Retina (tissue), 1 donor: ENCODE data around the gene PCIF1.
"Not testable (repeated sequence)": the region's sequence is repeated elsewhere in the genome, so short reads cannot be mapped to it uniquely, and the experiment has no call there.

Source experiments
- DNase-seq: peaks from one replicate; pipeline ENCODE4 v3.0.0-alpha.2; 2016

Gene PCIF1

GRCh38 chr20:45968801-45969711 lies 34.6 kb downstream of the PCIF1 start:
- DNase-seq: no peak

DNA sequence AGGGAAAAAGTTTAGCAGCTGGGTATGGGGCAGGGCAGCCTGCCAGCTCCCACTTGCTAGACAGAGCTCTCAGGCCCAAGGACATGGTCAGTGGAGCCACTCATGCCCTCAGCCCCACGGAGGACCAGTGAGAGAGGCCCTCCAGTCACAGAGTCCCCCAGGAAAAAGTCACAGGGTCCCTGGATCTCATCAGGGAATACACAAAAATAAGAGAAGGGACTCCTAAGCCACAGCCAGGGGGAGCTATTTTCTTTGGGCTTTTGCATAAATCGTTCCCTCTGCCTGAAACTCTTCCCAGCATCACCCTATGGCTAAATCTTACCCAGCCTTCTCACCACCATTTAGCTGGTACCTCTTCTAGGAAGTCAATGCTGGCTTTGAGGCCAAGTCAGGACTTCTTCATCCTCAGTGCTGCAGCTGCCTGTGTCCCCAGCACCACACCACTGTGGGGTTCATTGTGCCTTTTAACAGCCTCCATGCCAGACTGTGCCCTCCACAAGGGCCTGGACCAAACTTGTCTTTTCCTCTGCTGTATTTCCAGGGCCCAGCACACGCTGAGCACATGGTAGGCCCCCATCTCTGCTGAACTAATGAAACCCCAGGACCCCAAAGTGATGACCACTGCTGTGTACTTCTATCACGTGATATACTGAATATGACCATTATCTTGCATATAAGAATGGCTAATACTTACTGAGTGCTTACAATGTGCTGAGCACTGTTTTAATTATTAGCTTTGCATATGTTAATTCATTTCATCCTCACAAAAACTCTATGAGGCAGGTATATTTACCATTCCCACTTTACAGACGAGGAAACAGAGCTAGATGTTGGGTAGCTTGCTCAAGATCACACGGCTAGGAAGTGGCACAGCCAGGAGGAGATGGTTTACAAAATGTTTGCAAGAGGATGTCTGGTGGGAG lies 35.5 kb downstream of the PCIF1 start:
- DNase-seq: no peak

- DNase-seq: no peak
Observed at GRCh38 chr20:45970646-45971424, 36.4 kb downstream of the PCIF1 start.

GRCh38 chr20:45971425-45971674 lies 36.9 kb downstream of the PCIF1 start:
- no peak for DNase-seq

- DNase-seq: peak; percentile 100
Observed at GRCh38 chr20:45971675-45972499, 37.4 kb downstream of the PCIF1 start, which contains the start of gene ZNF335. Gene ZNF335 (minus strand): TSS chr20:45972203. CDS start chr20:45971410, 793 bp downstream.

GRCh38 chr20:45972500-45973183 lies 38.2 kb downstream of the PCIF1 start:
- DNase-seq: no peak

GRCh38 chr20:45974896-45975565 lies 40.5 kb downstream of the PCIF1 start:
- DNase-seq: no peak

DNA sequence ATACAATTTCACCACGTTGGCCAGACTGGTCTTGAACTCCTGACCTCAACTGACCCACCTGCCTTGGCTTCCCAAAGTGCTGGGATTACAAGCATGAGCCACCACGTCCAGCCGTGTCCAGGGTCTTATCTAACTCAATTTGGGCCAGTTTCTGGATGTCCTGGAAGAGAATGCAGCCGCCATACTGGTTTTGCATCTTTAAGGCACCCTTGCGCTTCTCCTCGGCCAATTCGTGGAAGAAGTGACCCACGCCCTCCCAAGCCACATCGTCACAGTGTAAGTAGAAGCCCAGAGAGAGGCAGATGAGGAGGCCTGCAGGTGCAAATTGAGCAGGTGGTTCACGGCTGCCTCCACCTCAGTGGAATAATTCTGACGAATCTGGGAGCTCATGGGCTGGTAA lies 41.2 kb downstream of the PCIF1 start:
- no peak for DNase-seq

DNA sequence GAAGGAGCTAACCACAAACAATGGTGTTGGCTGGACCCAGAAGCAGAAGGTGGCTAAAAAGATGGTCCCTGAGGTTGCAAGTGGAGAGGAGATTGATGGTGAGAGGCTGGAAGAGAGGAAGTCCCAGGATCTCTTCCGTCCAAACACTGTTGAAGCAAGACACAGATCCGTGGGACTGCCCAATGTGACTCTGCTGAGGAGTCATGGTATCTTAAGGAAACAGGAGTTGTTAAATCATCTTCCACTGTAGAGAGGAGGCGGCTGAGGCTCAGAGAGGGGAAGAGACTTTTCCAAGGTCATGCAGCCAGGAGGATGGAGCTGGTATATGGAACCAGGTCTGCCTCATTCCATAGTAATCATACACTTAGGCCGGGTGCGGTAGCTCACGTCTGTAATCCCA lies 41.6 kb downstream of the PCIF1 start:
- no peak for DNase-seq

- DNase-seq: no peak
Observed at GRCh38 chr20:45981261-45981660, 46.8 kb downstream of the PCIF1 start.

DNA sequence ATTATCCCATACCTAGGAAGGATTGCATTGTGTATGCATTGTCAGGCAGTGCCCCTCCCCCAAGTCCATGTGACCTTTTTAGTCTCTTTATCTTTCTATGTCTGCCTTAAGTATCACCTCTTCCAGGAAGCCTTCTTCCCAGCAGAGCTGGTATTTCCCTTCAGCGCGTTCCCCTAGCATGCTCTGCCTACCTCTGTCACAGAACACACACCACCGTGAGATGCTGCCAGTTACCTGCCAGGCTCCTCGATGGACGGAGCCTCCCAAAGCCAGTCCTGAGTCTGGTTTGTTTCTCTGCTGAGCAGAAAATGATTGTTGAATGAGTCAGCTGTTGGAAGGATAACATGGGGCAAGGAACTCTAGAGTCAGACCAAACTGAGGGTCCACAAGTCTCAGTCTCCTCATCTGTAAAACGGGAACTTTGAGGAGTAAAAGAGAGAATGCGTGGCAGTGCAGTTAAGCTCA lies 48.8 kb downstream of the PCIF1 start:
- no peak for DNase-seq

DNA sequence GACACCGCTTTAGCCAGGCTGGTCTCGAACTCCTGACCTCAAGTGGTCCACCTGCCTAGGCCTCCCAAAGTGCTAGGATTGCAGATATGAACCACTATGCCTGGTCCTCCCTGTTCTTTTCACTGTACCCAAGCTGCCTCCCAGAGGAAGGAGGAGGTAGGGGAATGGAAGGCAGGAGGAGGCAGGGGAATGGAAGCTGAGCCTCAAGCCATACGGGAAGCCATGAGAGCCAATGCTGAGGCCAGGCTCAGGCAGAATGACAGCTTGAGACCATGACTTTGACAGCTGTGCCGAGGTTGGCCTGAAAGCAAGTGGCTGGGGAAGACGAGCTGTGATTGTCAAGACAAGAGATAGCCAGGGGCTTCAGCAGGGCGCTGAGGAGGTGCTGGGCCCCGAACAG lies 51.1 kb downstream of the PCIF1 start:
- DNase-seq: peak; percentile 32

DNA sequence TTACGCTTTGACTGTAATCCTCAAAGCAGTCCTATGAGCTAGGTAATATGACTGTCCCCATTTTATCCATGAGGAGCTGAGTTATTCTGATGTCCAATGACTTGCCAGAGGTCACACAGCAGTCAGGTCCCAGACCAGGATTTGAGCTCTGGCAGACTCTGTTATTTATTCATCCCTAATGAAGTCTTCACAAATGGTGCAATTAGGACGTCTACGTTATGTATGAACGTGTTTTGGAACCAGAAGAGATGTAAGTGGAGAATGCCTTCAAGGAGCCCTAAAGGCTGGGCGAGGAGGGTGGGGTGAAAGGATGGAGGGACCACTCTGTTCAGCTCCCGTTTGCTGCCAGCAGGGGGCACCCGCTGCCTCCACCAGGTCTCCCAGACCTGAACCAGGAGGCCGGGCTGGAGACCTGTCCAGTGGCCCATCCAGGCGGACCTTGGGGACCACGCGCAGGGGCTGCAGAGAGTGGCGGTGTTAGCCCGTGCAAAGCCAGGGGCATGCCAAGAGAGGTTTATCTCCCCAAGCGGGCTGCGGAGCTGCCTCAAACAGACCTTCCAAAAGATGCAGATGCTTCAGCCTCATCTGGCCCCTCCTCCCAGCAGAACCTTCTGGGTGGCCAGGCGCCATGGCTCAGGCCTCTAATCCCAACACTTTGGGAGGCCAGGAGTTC lies 52.8 kb downstream of the PCIF1 start:
- DNase-seq: peak; percentile 87

DNA sequence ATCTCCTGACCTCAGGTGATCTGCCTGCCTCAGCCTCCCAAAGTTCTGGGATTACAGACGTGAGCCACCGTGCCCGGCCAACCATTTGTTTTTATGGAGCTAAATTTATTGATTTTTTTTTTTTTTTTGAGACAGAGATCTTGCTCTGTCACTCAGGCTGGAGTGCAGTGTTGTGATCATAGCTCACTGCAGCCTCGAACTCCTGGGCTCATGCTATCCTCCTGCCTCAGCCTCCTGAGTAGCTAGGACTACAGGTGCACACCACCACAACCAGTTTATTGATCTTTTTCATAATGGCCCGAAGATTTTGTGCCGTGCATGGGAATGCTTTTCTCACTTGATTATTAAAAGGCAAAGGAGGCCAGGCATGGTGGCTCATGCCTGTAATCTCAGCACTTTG lies 54.3 kb downstream of the PCIF1 start:
- not testable (repeated sequence) for DNase-seq

GRCh38 chr20:45991616-45992015 lies 57.1 kb downstream of the PCIF1 start:
- no peak for DNase-seq

DNA sequence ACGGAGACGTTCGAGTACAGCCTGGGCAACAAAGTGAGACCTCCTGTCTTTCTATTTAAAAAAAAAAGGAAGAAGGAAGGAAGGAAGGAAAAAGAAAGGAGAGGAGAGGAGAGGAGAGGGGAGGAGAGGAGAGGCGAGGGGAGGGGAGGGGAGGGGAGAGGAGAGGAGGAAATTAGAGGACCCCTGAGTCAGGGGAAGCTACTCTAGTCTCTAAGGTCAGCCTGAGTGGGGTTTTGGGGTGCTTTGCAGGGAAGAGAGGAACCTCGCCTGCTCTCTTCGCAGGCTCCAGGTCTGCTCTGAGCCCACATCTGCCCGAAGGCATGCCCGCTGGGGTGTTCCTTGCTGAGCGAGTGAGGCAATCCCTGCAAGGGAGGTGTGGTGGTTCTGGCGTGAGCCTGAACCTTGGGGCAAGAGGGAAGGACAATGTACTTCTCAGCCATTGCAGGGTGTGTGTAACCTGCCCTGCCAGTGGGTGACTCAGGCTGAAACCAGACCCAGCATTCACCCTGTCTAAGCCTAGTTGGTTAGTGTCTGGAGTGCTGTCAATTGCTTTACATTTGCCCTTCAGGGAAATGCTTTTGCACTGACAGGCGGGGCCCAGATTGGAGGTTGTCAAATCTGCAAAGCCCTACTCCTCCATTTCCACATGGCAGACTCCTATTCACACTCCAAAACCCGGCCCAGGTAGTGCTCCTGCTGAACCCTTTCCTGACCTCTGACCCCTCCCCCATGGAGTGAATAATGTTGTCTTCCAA lies 58.9 kb downstream of the PCIF1 start:
- DNase-seq: no peak

DNA sequence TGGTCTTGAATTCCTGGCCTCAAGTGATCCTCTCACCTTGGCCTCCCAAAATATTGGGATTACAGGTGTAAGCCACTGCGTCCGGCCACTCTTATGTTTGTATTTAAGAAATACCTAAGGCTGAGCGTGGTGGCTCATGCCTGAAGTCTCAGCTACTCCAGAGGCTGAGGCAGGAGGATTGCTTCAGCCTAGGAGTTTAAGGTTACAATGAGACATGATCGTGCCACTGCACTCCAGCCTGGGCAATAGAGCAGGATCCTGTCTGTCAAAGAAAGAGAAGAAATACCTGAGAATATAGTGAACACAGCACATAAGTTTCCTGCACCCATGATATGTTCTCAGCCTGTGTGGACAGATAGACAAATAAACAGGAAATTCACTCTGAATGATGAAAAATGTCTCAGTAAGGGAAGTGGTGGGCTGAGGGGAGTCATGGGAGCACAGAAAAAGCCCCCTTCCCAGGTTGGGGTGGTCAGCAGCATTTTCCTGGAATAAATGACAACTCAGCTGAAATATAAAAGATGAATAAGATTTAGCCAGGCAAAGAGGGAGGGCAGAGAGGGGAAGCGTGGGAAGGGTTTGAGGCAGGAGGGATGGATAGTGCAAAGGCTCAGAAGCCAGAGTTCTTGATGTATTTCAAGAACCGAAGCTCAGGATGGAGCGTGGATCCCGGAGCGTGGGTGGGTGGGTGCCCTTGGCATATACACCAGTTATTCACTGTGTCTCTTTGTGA lies 60.4 kb downstream of the PCIF1 start:
- no peak for DNase-seq

DNA sequence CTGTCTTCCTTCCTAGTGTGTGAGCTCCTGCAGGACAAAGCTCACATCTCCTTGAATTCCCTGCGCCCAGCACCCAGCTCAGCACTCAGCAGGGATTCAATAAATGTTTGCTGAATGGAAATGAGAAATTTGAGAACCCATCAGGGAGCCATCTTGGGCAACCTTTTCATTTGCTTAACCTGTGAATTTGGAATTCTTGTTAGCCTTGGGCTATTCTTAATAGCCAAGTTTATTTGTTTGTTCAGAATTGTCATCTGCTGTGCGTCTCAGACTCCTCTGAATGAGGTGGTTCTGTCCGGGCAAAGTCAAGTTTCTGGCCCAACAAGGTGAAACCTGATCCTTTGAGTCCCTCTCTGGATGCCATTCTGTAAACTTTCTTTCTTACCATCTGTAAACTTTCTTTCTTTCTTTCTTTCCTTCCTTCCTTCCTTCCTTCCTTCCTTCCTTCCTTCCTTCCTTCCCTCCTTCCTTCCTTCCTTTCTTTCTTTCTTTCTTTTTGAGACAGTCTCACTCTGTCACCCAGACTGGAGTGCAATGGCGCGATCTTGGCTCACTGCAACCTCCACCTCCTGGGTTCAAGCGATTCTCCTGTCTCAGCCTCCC lies 61.1 kb downstream of the PCIF1 start:
- not testable (repeated sequence) for DNase-seq
